GM19397 (cell line): ENCODE data around the gene MXI1.
"Not testable (repeated sequence)": the region's sequence is repeated elsewhere in the genome, so short reads cannot be mapped to it uniquely, and the experiment has no call there.

Experiments used
- ATAC-seq: cut with Tn5 transposase; IDR thresholded peaks from one replicate; pipeline ENCODE4 v1.9.1; 2021; ENCODE audit warnings: mild to moderate bottlenecking, moderate library complexity; ENCODE audit not compliant: unreplicated experiment

MXI1 gene

GRCh38 chr10:110272995-110273394 lies 65.6 kb downstream of the MXI1 start:
- not testable (repeated sequence) for ATAC-seq

- no peak for ATAC-seq
These were observed 66.1 kb downstream of the MXI1 start for GRCh38 chr10:110273474-110273873.

- no peak for ATAC-seq
These were observed 66.7 kb downstream of the MXI1 start for GRCh38 chr10:110274072-110274627.

- no peak for ATAC-seq
These were observed 67.2 kb downstream of the MXI1 start for GRCh38 chr10:110274647-110275046.

- ATAC-seq, result no peak
These were observed 67.8 kb downstream of the MXI1 start for GRCh38 chr10:110275128-110275729.

GRCh38 chr10:110276603-110277002 lies 69.2 kb downstream of the MXI1 start:
- ATAC-seq, result no peak

GRCh38 chr10:110277591-110277990 lies 70.2 kb downstream of the MXI1 start:
- no peak for ATAC-seq

- ATAC-seq, result no peak
These were observed 71.4 kb downstream of the MXI1 start for GRCh38 chr10:110278562-110279406.

- no peak for ATAC-seq
These were observed 72.1 kb downstream of the MXI1 start for GRCh38 chr10:110279407-110279986.

- ATAC-seq, result no peak
These were observed 76.9 kb downstream of the MXI1 start for GRCh38 chr10:110284262-110284661.

GRCh38 chr10:110285501-110285900 lies 78.1 kb downstream of the MXI1 start:
- ATAC-seq, result no peak

GRCh38 chr10:110286841-110287240 lies 79.4 kb downstream of the MXI1 start:
- no peak for ATAC-seq

GRCh38 chr10:110296966-110297365 lies 89.6 kb downstream of the MXI1 start:
- no peak for ATAC-seq

- no peak for ATAC-seq
These were observed 93.1 kb downstream of the MXI1 start for GRCh38 chr10:110300486-110300986.

- ATAC-seq, result no peak
These were observed 96.3 kb downstream of the MXI1 start for GRCh38 chr10:110303681-110304080.

- ATAC-seq, result peak; percentile 47
These were observed 97.0 kb downstream of the MXI1 start for GRCh38 chr10:110304394-110304779.

- ATAC-seq, result peak; percentile 92
These were observed 97.5 kb downstream of the MXI1 start, which contains the start of gene SMNDC1 for GRCh38 chr10:110304780-110305421. TSS of gene SMNDC1 (minus strand) at chr10:110304920. CDS start at chr10:110303587, 1,333 bp downstream.

GRCh38 chr10:110305767-110306451 lies 98.5 kb downstream of the MXI1 start:
- no peak for ATAC-seq

- no peak for ATAC-seq
These were observed 99.0 kb downstream of the MXI1 start for GRCh38 chr10:110306452-110306768.

- no peak for ATAC-seq
These were observed 100.4 kb downstream of the MXI1 start for GRCh38 chr10:110307805-110308204.
